NCI-H2227 treated with DMSO at 0.1 percent for 48 hours (cell line): ENCODE measurements around the gene LDAH.

Experiments
- DNase-seq: peaks from one replicate; lab custom pipeline; 2025; lab: John Stamatoyannopoulos, UW

Gene LDAH

GRCh38 chr2:20682167-20682920, 140.6 kb downstream of the LDAH start:
- no peak for DNase-seq

- DNase-seq: no peak
Observed at GRCh38 chr2:20680744-20681375, 142.0 kb downstream of the LDAH start.

- DNase-seq: no peak
Observed at GRCh38 chr2:20678780-20679179, 144.1 kb downstream of the LDAH start.

- no peak for DNase-seq
Observed at GRCh38 chr2:20678086-20678395, 144.9 kb downstream of the LDAH start.

GRCh38 chr2:20677301-20678085, 145.4 kb downstream of the LDAH start:
- DNase-seq: no peak

GRCh38 chr2:20676353-20677215, 146.3 kb downstream of the LDAH start:
- DNase-seq: no peak

GRCh38 chr2:20675701-20676352, 147.1 kb downstream of the LDAH start:
- no peak for DNase-seq

- DNase-seq: no peak
Observed at GRCh38 chr2:20674974-20675679, 147.8 kb downstream of the LDAH start.

GRCh38 chr2:20674309-20674965, 148.5 kb downstream of the LDAH start:
- DNase-seq: no peak

GRCh38 chr2:20673686-20674308, 149.1 kb downstream of the LDAH start:
- no peak for DNase-seq

- DNase-seq: no peak
Observed at GRCh38 chr2:20672201-20672951, 150.5 kb downstream of the LDAH start.

- DNase-seq: no peak
Observed at GRCh38 chr2:20671736-20672080, 151.2 kb downstream of the LDAH start.

GRCh38 chr2:20671036-20671735, 151.7 kb downstream of the LDAH start:
- DNase-seq: no peak

GRCh38 chr2:20670315-20671035, 152.4 kb downstream of the LDAH start:
- no peak for DNase-seq

GRCh38 chr2:20669562-20670314, 153.2 kb downstream of the LDAH start:
- no peak for DNase-seq

- DNase-seq: no peak
Observed at GRCh38 chr2:20668871-20669475, 153.9 kb downstream of the LDAH start.

- DNase-seq: no peak
Observed at GRCh38 chr2:20668451-20668850, 154.4 kb downstream of the LDAH start.
